Natural killer cell (primary cell): Measurements from ENCODE around the gene TMEM150C. TPM values are rescaled to one million over a fixed set of nuclear protein-coding genes. Genes with fewer than 3 reads are reported as not detected.

Source experiments
- ATAC-seq, 3 donors: fragments of 150-1000 bp in 2 of 3; fragments of 200-7000 bp in 1 of 3; cut with Tn5 transposase; 1 replicate in 1 of 3; 2 replicates in 2 of 3; pipeline ENCODE4 v1.10.0; 2021; ENCODE audit warnings: mild to moderate bottlenecking in 2 of 3, moderate library complexity in 2 of 3
- DNase-seq, 2 donors: peaks; one replicate each; pipeline versions ENCODE4 v3.0.0 to v3.0.0-alpha.2; 2013 to 2021; ENCODE audit warnings: mixed read lengths in 1 of 2
- H3K27ac ChIP-seq: one replicate; pipeline ENCODE4 v1.5.1; 2013; ENCODE audit warnings: mild to moderate bottlenecking, low read length
- H3K27me3 ChIP-seq: one replicate; pipeline ENCODE4 v1.6.1; 2013; ENCODE audit warnings: low read length; ENCODE audit not compliant: control insufficient read depth, insufficient read depth
- H3K36me3 ChIP-seq: one replicate; pipeline ENCODE4 v1.6.1; 2013; ENCODE audit warnings: low read length; ENCODE audit not compliant: control insufficient read depth, insufficient read depth
- H3K4me1 ChIP-seq: one replicate; pipeline ENCODE4 v1.6.1; 2013; ENCODE audit warnings: low read length; ENCODE audit not compliant: control insufficient read depth, insufficient read depth
- H3K4me3 ChIP-seq: one replicate; pipeline ENCODE4 v1.5.1; 2013; ENCODE audit warnings: low read length
- H3K9me3 ChIP-seq: one replicate; pipeline ENCODE4 v1.6.1; 2013; ENCODE audit warnings: low read length; ENCODE audit not compliant: control insufficient read depth, insufficient read depth
- H3K27ac Mint-ChIP-seq, 2 donors: one replicate each; pipeline ENCODE4 v1.8.0; 2022; ENCODE audit warnings: mild to moderate bottlenecking in 2 of 2, mixed read lengths in 2 of 2, moderate library complexity in 1 of 2
- H3K27me3 Mint-ChIP-seq, 2 donors: one replicate each; pipeline ENCODE4 v1.8.0; 2022; ENCODE audit warnings: low read depth in 2 of 2, mixed read lengths in 2 of 2
- H3K36me3 Mint-ChIP-seq: one replicate; pipeline ENCODE4 v1.8.0; 2022; ENCODE audit warnings: mixed read lengths
- H3K4me1 Mint-ChIP-seq, 2 donors: one replicate each; pipeline ENCODE4 v1.8.0; 2022; ENCODE audit warnings: mixed read lengths in 2 of 2
- H3K4me3 Mint-ChIP-seq: one replicate; pipeline ENCODE4 v1.8.0; 2022; ENCODE audit warnings: mild to moderate bottlenecking, moderate library complexity, mixed read lengths
- H3K9me3 Mint-ChIP-seq, 2 donors: one replicate each; pipeline ENCODE4 v1.8.0; 2022; ENCODE audit warnings: mixed read lengths in 2 of 2
- CTCF ChIP-seq: fragments of 200-600 bp; IDR thresholded peaks from one replicate; pipeline ENCODE4 v1.8.0; 2022; ENCODE audit warnings: antibody characterized with exemption
- WGBS: methylation state at CpG from one replicate; pipeline ENCODE4 v1.1.7; 2013; ENCODE audit warnings: missing lambda C conversion rate; ENCODE audit not compliant: insufficient coverage; 5-methylcytosine and 5-hydroxymethylcytosine counted together
- intact Hi-C: fragments of 100-400 bp; cut with micrococcal nuclease; formaldehyde crosslinking; loops from one replicate; pipeline ENCODE4 v1.14.2; 2022
- total RNA-seq, 4 donors: library from RNA; stranded (reverse); fragments of 120-200 nt in 1 of 4; gene quantifications; one replicate each; pipeline versions ENCODE4 v1.2.3 to v1.2.4, GENCODE V29; 2013 to 2022

Gene TMEM150C
- total RNA-seq, 3 donors from 2014 or later (not counting 1 experiment from before 2014, with no cell fraction given) = not detected

- H3K4me1 Mint-ChIP-seq = no peaks in the 10 kb centered on the region
- H3K36me3 ChIP-seq = peaks cover 36% of the 10 kb centered on the region
- H3K27ac Mint-ChIP-seq = no peak overlapping the region
- TF ChIP-seq CTCF = no peak
- no peak overlapping the region for H3K27ac ChIP-seq
- no peaks in the 10 kb centered on the region for H3K9me3 Mint-ChIP-seq
- H3K4me3 Mint-ChIP-seq = no peak overlapping the region
- no peaks in the 10 kb centered on the region for H3K4me1 ChIP-seq
- no peaks in the 10 kb centered on the region for H3K27me3 Mint-ChIP-seq
- intact Hi-C loops = loop anchor here (10.0 kb wide), 1 partner anchor 822 kb away; the partner anchor contains the start of gene COQ2
- H3K27me3 ChIP-seq = no peaks in the 10 kb centered on the region
- no peak for DNase-seq
- H3K36me3 Mint-ChIP-seq = no peaks in the 10 kb centered on the region
- no peaks in the 10 kb centered on the region for H3K9me3 ChIP-seq
- no peak overlapping the region for H3K4me3 ChIP-seq
- 100% methylated on average over 1 of the region's 1 CpG for WGBS
- no peak for ATAC-seq
These were observed 98.6 kb downstream of the TMEM150C start for GRCh38 chr4:82463221-82463620.

- peak; percentile 75 to 91 for DNase-seq
- no peak overlapping the region for H3K27ac Mint-ChIP-seq
These were observed 99.4 kb downstream of the TMEM150C start for GRCh38 chr4:82462415-82462831.

GRCh38 chr4:82461710-82462109 lies 100.1 kb downstream of the TMEM150C start:
- DNase-seq (no peak), ATAC-seq (no peak)
- Mint-ChIP-seq H3K4me1 (no peaks in the 10 kb centered on the region), H3K27me3 (no peaks in the 10 kb centered on the region), H3K4me3 (no peak overlapping the region), H3K36me3 (peaks cover 7% of the 10 kb centered on the region), H3K9me3 (no peaks in the 10 kb centered on the region), H3K27ac (no peak overlapping the region)
- intact Hi-C loops = loop anchor here (10.0 kb wide), 1 partner anchor 823 kb away; the partner anchor contains the start of gene COQ2
- Histone ChIP-seq H3K4me1 (no peaks in the 10 kb centered on the region), H3K27me3 (no peaks in the 10 kb centered on the region), H3K36me3 (peaks cover 51% of the 10 kb centered on the region), H3K9me3 (no peaks in the 10 kb centered on the region), H3K27ac (no peak overlapping the region), H3K4me3 (no peak overlapping the region)
- WGBS = 83% methylated on average over 1 of the region's 2 CpGs
- no peak for TF ChIP-seq CTCF

More at GRCh38 chr4:82462415-82462831, 99.4 kb downstream of the TMEM150C start:
- Mint-ChIP-seq H3K4me3 (no peak overlapping the region), H3K4me1 (no peaks in the 10 kb centered on the region), H3K27me3 (no peaks in the 10 kb centered on the region), H3K9me3 (no peaks in the 10 kb centered on the region), H3K36me3 (peaks cover 7% of the 10 kb centered on the region)
- peak; percentile 74 for TF ChIP-seq CTCF
- Histone ChIP-seq H3K4me1 (no peaks in the 10 kb centered on the region), H3K27ac (no peak overlapping the region), H3K9me3 (no peaks in the 10 kb centered on the region), H3K4me3 (no peak overlapping the region), H3K27me3 (no peaks in the 10 kb centered on the region), H3K36me3 (peaks cover 44% of the 10 kb centered on the region)
- intact Hi-C loops = loop anchor here (10.0 kb wide), 1 partner anchor 822 kb away; the partner anchor contains the start of gene COQ2
- 61% methylated on average over 2 of the region's 7 CpGs for WGBS
- ATAC-seq = peak; percentile 90 to 100 (median 99)

GRCh38 chr4:82458729-82459128 lies 103.1 kb downstream of the TMEM150C start:
- H3K27me3 Mint-ChIP-seq = no peaks in the 10 kb centered on the region

More at GRCh38 chr4:82458729-82459128, 103.1 kb downstream of the TMEM150C start:
- Histone ChIP-seq H3K27me3 (no peaks in the 10 kb centered on the region), H3K27ac (no peak overlapping the region), H3K4me1 (no peaks in the 10 kb centered on the region), H3K4me3 (no peak overlapping the region), H3K36me3 (peaks cover 69% of the 10 kb centered on the region), H3K9me3 (no peaks in the 10 kb centered on the region)
- WGBS = 85% methylated on average over 2 of the region's 2 CpGs
- peaks cover 7% of the 10 kb centered on the region for H3K36me3 Mint-ChIP-seq
- ATAC-seq (no peak), DNase-seq (no peak)
- no peaks in the 10 kb centered on the region for H3K4me1 Mint-ChIP-seq
- no peak for TF ChIP-seq CTCF
- H3K4me3 Mint-ChIP-seq = no peak overlapping the region
- H3K27ac Mint-ChIP-seq = no peak overlapping the region
- no peaks in the 10 kb centered on the region for H3K9me3 Mint-ChIP-seq
- intact Hi-C loops = no loop called here
